Measurements from ENCODE around the gene RIPPLY3. TPM values are rescaled to one million over a fixed set of nuclear protein-coding genes. Genes with fewer than 3 reads are reported as not detected.
A peak's percentile ranks its signal among the peaks of the same experiment; 100 is the strongest.

RIPPLY3 gene
- total and polyA plus RNA-seq, 2 donors (not counting 3 experiments of a cell fraction or from before 2014, with no cell fraction given), result 0.03 TPM; not detected in 1

DNA sequence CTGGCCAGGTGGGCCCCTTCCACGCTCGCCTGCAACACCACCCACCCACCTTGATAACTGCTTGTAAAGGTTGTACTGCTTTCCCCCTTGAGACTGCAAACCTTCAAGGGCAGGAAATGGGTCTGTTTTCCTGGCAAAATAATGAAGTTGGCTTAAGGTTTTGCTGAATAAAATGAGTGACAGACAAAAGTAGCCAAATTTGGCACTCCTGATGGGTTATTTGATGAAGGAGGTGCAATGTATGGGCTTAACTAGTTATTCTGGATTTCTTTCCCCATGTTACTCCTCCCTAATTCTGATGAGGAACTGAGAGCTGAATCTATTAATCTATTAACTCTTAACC is 25.5 kb upstream of the RIPPLY3 start:
- Histone ChIP-seq H3K79me2 (ENCODE audit: control insufficient read depth, insufficient read depth, low read length) (no peaks in the 10 kb centered on the region), H3K4me3 (replicated peaks in 1 of 3; ENCODE audit: insufficient read depth in 1 of 3, low read depth in 1 of 3, low read length in 3 of 3) (no peak overlapping the region), H3K27ac (ENCODE audit: insufficient read depth, low read depth, low read length) (no peak overlapping the region), H3K27me3 (ENCODE audit: control insufficient read depth in 2 of 2, insufficient read depth in 2 of 2, low read length in 2 of 2) (no peaks in the 10 kb centered on the region), H3K4me1 (ENCODE audit: control insufficient read depth, extremely low read depth, insufficient read depth, low read length) (peaks cover 14% of the 10 kb centered on the region), H2AFZ (ENCODE audit: low read depth, low read length) (peak overlapping the region; percentile 75), H3K4me2 (ENCODE audit: insufficient read depth, low read length) (peak overlapping the region; percentile 65), H3K9ac (replicated peaks; ENCODE audit: extremely low read depth, insufficient read depth, low read length) (no peak overlapping the region), H3K36me3 (ENCODE audit: control insufficient read depth in 2 of 2, extremely low read depth in 1 of 2, insufficient read depth in 2 of 2, low read length in 2 of 2) (no peaks in the 10 kb centered on the region), H4K20me1 (replicated peaks; ENCODE audit: control insufficient read depth, extremely low read depth, insufficient read depth, low read length) (no peaks in the 10 kb centered on the region), H3K9me3 (replicated peaks; ENCODE audit: control insufficient read depth, insufficient read depth, low read length) (no peaks in the 10 kb centered on the region), H3K9me1 (replicated peaks; ENCODE audit: control insufficient read depth, extremely low read depth, insufficient read depth, low read length) (no peaks in the 10 kb centered on the region)
- TF ChIP-seq POLR2A (IDR thresholded peaks at IDR 0.05; ENCODE audit: low read depth, low read length) (no peak), EZH2 (IDR thresholded peaks at IDR 0.05; ENCODE audit: borderline replicate concordance, low read depth, low read length, severe bottlenecking) (no peak), GATA2 (IDR thresholded peaks at IDR 0.05; ENCODE audit: insufficient read depth, insufficient read length, low read depth, low read length) (no peak), POLR2AphosphoS5 (IDR thresholded peaks at IDR 0.05; ENCODE audit: insufficient read depth, low read depth, low read length) (no peak), JUN (IDR thresholded peaks at IDR 0.05; ENCODE audit: borderline replicate concordance, insufficient read depth, insufficient read length, low read depth) (no peak), MYC (IDR thresholded peaks at IDR 0.05; ENCODE audit: low read depth, low read length) (no peak), FOS (IDR thresholded peaks at IDR 0.05; ENCODE audit: borderline replicate concordance, insufficient read depth, low read length) (no peak)
- TF ChIP-seq, protein P1, sequence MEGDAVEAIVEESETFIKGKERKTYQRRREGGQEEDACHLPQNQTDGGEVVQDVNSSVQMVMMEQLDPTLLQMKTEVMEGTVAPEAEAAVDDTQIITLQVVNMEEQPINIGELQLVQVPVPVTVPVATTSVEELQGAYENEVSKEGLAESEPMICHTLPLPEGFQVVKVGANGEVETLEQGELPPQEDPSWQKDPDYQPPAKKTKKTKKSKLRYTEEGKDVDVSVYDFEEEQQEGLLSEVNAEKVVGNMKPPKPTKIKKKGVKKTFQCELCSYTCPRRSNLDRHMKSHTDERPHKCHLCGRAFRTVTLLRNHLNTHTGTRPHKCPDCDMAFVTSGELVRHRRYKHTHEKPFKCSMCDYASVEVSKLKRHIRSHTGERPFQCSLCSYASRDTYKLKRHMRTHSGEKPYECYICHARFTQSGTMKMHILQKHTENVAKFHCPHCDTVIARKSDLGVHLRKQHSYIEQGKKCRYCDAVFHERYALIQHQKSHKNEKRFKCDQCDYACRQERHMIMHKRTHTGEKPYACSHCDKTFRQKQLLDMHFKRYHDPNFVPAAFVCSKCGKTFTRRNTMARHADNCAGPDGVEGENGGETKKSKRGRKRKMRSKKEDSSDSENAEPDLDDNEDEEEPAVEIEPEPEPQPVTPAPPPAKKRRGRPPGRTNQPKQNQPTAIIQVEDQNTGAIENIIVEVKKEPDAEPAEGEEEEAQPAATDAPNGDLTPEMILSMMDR (IDR thresholded peaks at IDR 0.05; ENCODE audit: extremely low read depth in 1 of 2, insufficient read depth in 1 of 2, low read depth in 1 of 2, low read length in 2 of 2), result no peak
- TF ChIP-seq, protein P2, sequence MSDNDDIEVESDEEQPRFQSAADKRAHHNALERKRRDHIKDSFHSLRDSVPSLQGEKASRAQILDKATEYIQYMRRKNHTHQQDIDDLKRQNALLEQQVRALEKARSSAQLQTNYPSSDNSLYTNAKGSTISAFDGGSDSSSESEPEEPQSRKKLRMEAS (IDR thresholded peaks at IDR 0.05; ENCODE audit: insufficient read depth, insufficient read length), result no peak
- ChIA-PET POLR2A (no interaction called here), CTCF (interaction anchor here (1.0 kb wide), 1 partner anchor 8 kb away, joined by 3 read pairs; no protein-coding TSS in a partner anchor)
- no TSS peak for BruUV-seq (replicated peaks)
- FAIRE-seq (no peak), DNase-seq (ENCODE audit: low read depth, low spot score) (no peak)
- dilution Hi-C loops (cut with MboI; ENCODE audit: extremely low pct_ligation_motif_present, low sequenced_read_pairs) (no loop called here), intact Hi-C loops (cut with micrococcal nuclease) (loop anchor here (10.0 kb wide), 1 partner anchor 394 kb away; no protein-coding TSS in a partner anchor)
